ENCODE results near the gene CPLX4.

Gene CPLX4

DNA sequence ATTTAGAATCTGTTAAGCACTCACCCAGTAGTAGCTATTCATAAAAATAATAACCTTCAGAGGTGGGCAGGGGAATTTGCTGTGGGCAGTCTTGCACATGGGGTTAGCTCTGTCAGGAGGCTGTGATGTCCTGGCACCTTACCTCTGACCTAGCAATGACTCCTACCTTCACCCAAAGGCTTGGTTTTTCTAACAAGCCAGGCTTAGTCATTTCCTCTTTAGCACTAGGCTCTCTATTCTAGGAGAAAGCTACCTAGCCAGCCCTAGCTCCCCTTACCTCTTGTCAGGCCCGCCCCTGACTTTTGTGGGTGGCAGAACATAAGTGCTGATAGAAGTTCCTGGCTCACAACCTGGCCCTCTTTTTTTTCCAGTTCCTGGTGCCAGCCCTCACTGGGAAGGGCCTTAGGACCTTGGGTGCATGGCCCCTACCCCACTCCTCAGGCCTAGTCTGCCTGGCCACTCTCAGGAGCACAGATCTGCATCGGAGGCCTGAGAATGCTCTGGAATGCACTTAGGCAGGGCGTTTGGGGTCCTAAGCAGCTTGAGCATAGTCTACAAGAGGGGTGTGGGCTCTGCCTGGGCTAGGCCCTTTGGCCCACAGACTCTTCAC lies 17.7 kb downstream of the CPLX4 start:
- TF ChIP-seq, protein P1, sequence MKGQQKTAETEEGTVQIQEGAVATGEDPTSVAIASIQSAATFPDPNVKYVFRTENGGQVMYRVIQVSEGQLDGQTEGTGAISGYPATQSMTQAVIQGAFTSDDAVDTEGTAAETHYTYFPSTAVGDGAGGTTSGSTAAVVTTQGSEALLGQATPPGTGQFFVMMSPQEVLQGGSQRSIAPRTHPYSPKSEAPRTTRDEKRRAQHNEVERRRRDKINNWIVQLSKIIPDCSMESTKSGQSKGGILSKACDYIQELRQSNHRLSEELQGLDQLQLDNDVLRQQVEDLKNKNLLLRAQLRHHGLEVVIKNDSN (IDR thresholded peaks at IDR 0.05), result no peak
- TF ChIP-seq EP300 (IDR thresholded peaks at IDR 0.05; ENCODE audit: borderline replicate concordance), result no peak
- TF ChIP-seq TAF1 (IDR thresholded peaks at IDR 0.05; ENCODE audit: low read depth), result no peak
- TF ChIP-seq FOXM1 (IDR thresholded peaks at IDR 0.05; ENCODE audit: borderline replicate concordance, low read depth), result no peak
- TF ChIP-seq, protein P2, sequence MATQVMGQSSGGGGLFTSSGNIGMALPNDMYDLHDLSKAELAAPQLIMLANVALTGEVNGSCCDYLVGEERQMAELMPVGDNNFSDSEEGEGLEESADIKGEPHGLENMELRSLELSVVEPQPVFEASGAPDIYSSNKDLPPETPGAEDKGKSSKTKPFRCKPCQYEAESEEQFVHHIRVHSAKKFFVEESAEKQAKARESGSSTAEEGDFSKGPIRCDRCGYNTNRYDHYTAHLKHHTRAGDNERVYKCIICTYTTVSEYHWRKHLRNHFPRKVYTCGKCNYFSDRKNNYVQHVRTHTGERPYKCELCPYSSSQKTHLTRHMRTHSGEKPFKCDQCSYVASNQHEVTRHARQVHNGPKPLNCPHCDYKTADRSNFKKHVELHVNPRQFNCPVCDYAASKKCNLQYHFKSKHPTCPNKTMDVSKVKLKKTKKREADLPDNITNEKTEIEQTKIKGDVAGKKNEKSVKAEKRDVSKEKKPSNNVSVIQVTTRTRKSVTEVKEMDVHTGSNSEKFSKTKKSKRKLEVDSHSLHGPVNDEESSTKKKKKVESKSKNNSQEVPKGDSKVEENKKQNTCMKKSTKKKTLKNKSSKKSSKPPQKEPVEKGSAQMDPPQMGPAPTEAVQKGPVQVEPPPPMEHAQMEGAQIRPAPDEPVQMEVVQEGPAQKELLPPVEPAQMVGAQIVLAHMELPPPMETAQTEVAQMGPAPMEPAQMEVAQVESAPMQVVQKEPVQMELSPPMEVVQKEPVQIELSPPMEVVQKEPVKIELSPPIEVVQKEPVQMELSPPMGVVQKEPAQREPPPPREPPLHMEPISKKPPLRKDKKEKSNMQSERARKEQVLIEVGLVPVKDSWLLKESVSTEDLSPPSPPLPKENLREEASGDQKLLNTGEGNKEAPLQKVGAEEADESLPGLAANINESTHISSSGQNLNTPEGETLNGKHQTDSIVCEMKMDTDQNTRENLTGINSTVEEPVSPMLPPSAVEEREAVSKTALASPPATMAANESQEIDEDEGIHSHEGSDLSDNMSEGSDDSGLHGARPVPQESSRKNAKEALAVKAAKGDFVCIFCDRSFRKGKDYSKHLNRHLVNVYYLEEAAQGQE (IDR thresholded peaks at IDR 0.05; ENCODE audit: low read depth), result no peak
- no peak for TF ChIP-seq CEBPB (IDR thresholded peaks at IDR 0.05)
- TF ChIP-seq CREB1 (IDR thresholded peaks at IDR 0.05; ENCODE audit: low read depth), result no peak
- no peak for TF ChIP-seq YY1 (IDR thresholded peaks at IDR 0.05; ENCODE audit: low read depth)
- TF ChIP-seq ZBTB7A (IDR thresholded peaks at IDR 0.05; ENCODE audit: low read depth), result no peak
- TF ChIP-seq, protein P3, sequence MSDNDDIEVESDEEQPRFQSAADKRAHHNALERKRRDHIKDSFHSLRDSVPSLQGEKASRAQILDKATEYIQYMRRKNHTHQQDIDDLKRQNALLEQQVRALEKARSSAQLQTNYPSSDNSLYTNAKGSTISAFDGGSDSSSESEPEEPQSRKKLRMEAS (IDR thresholded peaks at IDR 0.05), result no peak
- TF ChIP-seq TEAD4 (IDR thresholded peaks at IDR 0.05), result no peak
- TF ChIP-seq RAD21 (IDR thresholded peaks at IDR 0.05; ENCODE audit: low read depth), result no peak
- no peak for TF ChIP-seq NFIC (IDR thresholded peaks at IDR 0.05)
- no peak for TF ChIP-seq EGR1 (IDR thresholded peaks at IDR 0.05)
- TF ChIP-seq TCF12 (IDR thresholded peaks at IDR 0.05; ENCODE audit: low read depth), result no peak

DNA sequence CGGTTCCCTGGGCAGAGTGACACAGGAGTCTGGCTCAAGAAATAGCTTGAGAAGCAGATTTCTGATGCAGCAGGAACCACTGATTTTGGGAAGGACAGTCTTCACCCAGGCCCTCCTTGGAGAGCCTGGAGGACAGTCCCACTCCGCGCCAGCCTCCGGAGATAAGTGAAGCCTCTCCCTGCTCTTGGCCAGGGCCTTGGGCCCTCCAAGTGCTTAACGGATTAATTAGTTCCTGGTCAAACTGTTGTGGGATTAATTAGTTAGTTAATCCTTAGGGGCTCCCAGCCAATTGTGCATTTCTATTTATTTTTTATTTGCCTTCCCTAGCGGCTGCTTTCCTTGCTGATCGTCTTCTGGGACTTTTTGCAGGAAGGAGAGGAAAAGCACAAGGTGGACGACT lies 19.6 kb downstream of the CPLX4 start:
- TF ChIP-seq YY1 (IDR thresholded peaks at IDR 0.05; ENCODE audit: low read depth), result no peak
- no peak for TF ChIP-seq FOXM1 (IDR thresholded peaks at IDR 0.05; ENCODE audit: borderline replicate concordance, low read depth)
- TF ChIP-seq, protein P2 (IDR thresholded peaks at IDR 0.05; ENCODE audit: low read depth), result no peak
- TF ChIP-seq TAF1 (IDR thresholded peaks at IDR 0.05; ENCODE audit: low read depth), result no peak
- TF ChIP-seq, protein P1 (IDR thresholded peaks at IDR 0.05), result no peak
- no peak for TF ChIP-seq CEBPB (IDR thresholded peaks at IDR 0.05)
- TF ChIP-seq, protein P3 (IDR thresholded peaks at IDR 0.05), result no peak
- no peak for TF ChIP-seq EGR1 (IDR thresholded peaks at IDR 0.05)
- no peak for TF ChIP-seq TCF12 (IDR thresholded peaks at IDR 0.05; ENCODE audit: low read depth)
- TF ChIP-seq CREB1 (IDR thresholded peaks at IDR 0.05; ENCODE audit: low read depth), result no peak
- TF ChIP-seq RAD21 (IDR thresholded peaks at IDR 0.05; ENCODE audit: low read depth), result no peak
- no peak for TF ChIP-seq NFIC (IDR thresholded peaks at IDR 0.05)
- no peak for TF ChIP-seq EP300 (IDR thresholded peaks at IDR 0.05; ENCODE audit: borderline replicate concordance)
- no peak for TF ChIP-seq ZBTB7A (IDR thresholded peaks at IDR 0.05; ENCODE audit: low read depth)
- no peak for TF ChIP-seq TEAD4 (IDR thresholded peaks at IDR 0.05)

DNA sequence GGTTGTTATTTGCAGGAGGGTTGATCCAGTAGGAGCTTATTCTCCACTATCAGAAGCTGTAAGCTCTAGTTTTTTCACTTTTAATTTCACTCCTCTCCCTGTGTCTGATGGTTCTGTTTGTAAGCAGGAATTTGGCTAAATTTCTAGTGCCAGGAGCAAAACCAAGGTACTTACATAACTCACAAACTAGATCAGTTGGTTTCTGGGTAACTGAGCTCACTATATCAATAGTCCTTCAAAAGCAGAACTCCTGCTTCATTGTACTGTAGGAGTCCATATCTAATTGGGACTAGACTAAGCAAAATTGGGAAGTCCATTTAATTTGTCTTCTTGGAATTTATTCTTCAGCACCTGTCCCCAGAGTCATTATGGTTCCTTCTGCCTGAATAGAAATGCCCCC lies 25.1 kb downstream of the CPLX4 start:
- TF ChIP-seq NFIC (IDR thresholded peaks at IDR 0.05) (no peak), TAF1 (IDR thresholded peaks at IDR 0.05; ENCODE audit: low read depth) (no peak), TCF12 (IDR thresholded peaks at IDR 0.05; ENCODE audit: low read depth) (no peak), TEAD4 (IDR thresholded peaks at IDR 0.05) (no peak), EP300 (IDR thresholded peaks at IDR 0.05; ENCODE audit: borderline replicate concordance) (no peak), EGR1 (IDR thresholded peaks at IDR 0.05) (no peak), FOXM1 (IDR thresholded peaks at IDR 0.05; ENCODE audit: borderline replicate concordance, low read depth) (no peak), RAD21 (IDR thresholded peaks at IDR 0.05; ENCODE audit: low read depth) (no peak), YY1 (IDR thresholded peaks at IDR 0.05; ENCODE audit: low read depth) (no peak), CREB1 (IDR thresholded peaks at IDR 0.05; ENCODE audit: low read depth) (no peak), CEBPB (IDR thresholded peaks at IDR 0.05) (no peak)
- TF ChIP-seq, protein P2 (IDR thresholded peaks at IDR 0.05; ENCODE audit: low read depth), result no peak
- TF ChIP-seq, protein P3 (IDR thresholded peaks at IDR 0.05), result no peak
- TF ChIP-seq, protein P1 (IDR thresholded peaks at IDR 0.05), result no peak
